WI38 (cell line): ENCODE measurements around the gene MPPED1.

Experiments used
- H3K4me3 ChIP-seq: 2 replicates; pipeline ENCODE4 v1.5.1; 2011; ENCODE audit warnings: low read depth, mild to moderate bottlenecking, control low read depth, low read length
- TF ChIP-seq, protein P1 (sequence below): IDR thresholded peaks from 2 replicates; pipeline ENCODE4 v1.5.1; 2012; ENCODE audit warnings: low read depth, mild to moderate bottlenecking, control low read depth, low read length

The MPPED1 gene

DNA sequence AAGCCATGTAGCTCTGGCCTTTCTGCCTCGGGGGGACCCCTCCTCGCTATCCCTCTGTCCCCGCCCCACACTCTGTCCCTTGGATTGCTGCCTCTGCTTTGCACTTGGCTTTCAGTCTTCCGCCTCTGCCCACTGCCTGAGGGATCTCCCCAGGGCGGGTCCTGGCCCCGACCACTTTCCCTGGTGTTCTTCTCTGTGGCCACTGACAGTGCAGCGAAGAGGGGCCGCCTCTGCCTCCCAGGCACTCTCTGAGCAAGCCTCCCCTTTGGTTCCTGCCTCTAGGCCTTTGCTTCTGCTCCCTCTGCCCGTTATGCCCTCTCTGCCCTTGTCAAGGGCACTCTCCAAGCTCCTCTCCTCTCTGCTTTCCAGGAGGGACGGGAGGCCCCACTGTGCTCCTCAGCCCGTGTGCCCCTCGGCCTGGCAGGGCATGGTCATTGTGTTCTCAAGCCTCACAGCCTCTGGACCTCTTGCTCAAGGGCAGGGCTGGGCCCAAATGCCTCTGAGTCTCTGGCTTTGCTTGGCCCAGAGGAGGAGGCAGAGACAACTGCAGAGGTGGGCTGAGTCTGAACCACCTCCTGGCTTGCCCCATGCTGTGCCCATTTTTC, 5.5 kb upstream of the MPPED1 start:
- TF ChIP-seq, protein P1, sequence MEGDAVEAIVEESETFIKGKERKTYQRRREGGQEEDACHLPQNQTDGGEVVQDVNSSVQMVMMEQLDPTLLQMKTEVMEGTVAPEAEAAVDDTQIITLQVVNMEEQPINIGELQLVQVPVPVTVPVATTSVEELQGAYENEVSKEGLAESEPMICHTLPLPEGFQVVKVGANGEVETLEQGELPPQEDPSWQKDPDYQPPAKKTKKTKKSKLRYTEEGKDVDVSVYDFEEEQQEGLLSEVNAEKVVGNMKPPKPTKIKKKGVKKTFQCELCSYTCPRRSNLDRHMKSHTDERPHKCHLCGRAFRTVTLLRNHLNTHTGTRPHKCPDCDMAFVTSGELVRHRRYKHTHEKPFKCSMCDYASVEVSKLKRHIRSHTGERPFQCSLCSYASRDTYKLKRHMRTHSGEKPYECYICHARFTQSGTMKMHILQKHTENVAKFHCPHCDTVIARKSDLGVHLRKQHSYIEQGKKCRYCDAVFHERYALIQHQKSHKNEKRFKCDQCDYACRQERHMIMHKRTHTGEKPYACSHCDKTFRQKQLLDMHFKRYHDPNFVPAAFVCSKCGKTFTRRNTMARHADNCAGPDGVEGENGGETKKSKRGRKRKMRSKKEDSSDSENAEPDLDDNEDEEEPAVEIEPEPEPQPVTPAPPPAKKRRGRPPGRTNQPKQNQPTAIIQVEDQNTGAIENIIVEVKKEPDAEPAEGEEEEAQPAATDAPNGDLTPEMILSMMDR = no peak
- H3K4me3 ChIP-seq = no peak overlapping the region

DNA sequence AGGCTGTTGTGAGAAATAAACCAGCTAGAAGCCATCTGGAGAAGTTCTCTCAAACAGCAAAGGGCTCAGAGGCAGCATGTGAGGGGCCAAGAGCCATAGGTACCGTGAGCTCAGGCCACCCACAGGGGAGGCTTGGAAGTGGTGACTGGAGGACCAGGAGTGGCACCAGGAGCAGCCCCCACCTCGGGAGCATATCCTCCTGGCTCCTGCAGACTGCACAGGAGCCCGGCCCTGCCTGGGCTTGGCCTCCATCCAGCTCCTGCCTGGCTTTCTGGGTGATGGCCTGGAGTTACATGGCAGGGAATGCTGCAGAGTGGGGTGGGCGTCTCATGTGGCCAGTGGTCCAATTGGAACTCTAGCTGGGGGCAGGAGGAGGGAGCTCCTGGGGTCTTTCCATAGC, 4.2 kb upstream of the MPPED1 start:
- TF ChIP-seq, protein P1 = no peak

DNA sequence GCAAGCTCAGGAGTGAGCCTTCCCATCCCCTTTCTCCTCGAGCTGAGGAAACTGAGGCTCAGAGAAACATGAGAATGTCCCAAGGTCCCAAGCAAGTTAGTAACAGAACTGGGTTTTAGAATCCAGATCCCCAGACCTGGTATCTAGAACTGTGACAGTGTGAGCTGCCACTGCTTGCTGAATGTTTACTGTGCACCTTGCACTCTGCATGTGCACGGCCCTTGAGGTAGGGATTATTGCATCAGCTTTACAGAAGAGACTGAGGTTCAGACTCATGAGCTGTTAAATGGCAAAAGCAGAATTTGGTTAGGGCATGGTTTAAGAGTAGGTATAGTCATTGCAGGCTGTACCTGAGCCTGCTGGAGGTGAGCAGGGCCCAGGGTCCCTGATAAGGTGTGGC, 3.8 kb upstream of the MPPED1 start:
- TF ChIP-seq, protein P1 = no peak

More for the DNA sequence above, 4.2 kb upstream of the MPPED1 start:
- H3K4me3 ChIP-seq = no peak overlapping the region

DNA sequence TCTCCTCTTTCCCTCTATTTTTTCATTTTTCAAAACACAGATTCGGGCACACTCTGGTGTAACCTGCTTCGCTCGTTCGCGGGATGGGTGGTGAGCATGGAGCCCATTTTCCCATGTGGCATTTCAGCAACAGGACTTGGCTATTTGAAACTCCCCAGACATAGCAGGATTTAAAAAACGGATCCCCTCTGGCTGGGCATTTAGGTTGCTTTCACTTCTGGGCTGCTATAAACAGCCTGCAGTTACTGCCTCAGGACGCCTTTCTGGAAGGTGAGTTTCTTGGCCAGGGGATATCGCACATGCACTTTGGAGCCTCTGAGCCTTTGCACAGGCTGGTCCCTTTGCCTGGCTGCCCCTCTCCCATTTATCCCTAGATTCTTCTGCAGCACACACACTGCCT, 2.8 kb upstream of the MPPED1 start:
- TF ChIP-seq, protein P1 = no peak
- no peak overlapping the region for H3K4me3 ChIP-seq

More for the DNA sequence above, 3.8 kb upstream of the MPPED1 start:
- H3K4me3 ChIP-seq = no peak overlapping the region

DNA sequence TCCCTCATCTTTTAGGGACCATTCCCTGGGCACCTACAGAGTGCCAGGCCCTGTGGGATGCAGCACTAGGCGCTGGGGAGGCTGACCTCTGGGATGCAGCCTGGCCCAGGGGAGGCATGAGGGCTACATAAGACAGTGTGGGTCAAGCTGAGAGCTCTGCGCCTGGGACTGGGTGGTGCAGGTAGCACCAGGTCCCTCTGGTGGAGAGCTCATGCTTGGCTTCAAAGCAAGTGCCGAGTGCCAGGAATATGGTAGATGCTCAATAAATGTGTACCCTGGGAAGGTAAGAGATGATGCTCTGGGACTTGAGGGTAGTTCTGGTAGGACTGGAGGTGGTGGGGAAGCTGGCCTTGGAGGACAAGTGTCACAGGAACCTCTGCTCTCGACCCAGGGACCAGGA, 2.0 kb upstream of the MPPED1 start:
- no peak overlapping the region for H3K4me3 ChIP-seq
- TF ChIP-seq, protein P1 = no peak

DNA sequence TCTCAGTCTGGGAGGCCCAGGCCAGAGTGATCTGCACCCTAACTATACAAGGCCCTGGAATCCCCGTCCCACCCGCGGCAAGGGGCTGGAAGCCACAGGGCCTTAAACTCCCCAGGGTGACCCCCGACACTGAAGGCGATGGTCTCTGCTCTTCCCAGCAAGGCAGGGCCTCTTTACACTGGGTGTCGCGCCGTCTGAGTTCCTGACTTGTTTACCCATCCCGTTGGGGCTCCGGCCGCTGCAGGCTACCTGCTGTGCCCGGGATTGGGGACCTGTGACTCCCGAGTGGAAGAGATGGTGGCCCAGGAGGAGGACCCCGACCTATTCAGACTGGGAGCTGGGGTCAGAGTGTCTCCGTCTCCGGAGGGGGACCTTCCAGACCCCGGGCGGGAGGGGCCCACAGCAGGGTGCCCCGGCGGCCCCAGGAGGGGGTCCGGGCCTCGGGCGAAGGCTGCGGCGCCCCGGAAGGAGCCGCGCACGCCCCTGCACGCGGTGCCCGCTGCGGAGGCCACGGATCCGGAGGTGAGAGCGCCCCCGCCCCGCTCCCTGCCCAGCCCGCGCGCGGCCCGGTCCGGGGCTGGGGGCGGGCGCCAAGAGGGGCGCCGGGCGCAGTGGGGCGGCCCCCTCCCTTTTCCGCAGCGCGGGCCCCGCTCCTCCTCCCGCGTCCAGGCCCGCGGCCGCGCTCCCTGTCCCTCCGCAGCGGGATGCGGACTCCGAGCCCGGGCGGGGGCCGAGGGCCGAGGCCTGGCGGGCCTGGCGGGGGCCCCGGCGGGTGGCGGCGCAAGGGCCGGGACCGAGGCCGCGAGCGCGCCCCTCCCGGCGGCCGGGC, 560 bp upstream of the MPPED1 start:
- TF ChIP-seq, protein P1 = no peak
- no peak overlapping the region for H3K4me3 ChIP-seq
